Fibroblast of mammary gland (primary cell): ENCODE data around the gene C1orf21.

Experiments used
- DNase-seq: peaks from one replicate; pipeline ENCODE4 v3.0.0-alpha.2; 2010; ENCODE audit warnings: low read depth
- H3K4me3 ChIP-seq: 2 replicates; pipeline ENCODE4 v1.5.1; 2011; ENCODE audit warnings: low read depth, mild to moderate bottlenecking, low read length, moderate library complexity; ENCODE audit not compliant: control insufficient read depth
- CTCF ChIP-seq: conservative IDR thresholded peaks from 2 replicates; pipeline ENCODE4 v1.5.1; 2011; ENCODE audit warnings: low read depth, low read length, inconsistent platforms; ENCODE audit not compliant: control insufficient read depth, insufficient read depth

The C1orf21 gene

GRCh38 chr1:184624051-184624450, 237.2 kb downstream of the C1orf21 start:
- H3K4me3 ChIP-seq: no peak overlapping the region
- TF ChIP-seq CTCF: no peak
- no peak for DNase-seq

- DNase-seq: no peak
- no peak overlapping the region for H3K4me3 ChIP-seq
- TF ChIP-seq CTCF: no peak
These were observed 237.8 kb downstream of the C1orf21 start for GRCh38 chr1:184624626-184625025.

- H3K4me3 ChIP-seq: no peak overlapping the region
- TF ChIP-seq CTCF: no peak
- no peak for DNase-seq
These were observed 238.4 kb downstream of the C1orf21 start for GRCh38 chr1:184625271-184625670.

- no peak for TF ChIP-seq CTCF
- no peak for DNase-seq
- no peak overlapping the region for H3K4me3 ChIP-seq
These were observed 239.5 kb downstream of the C1orf21 start for GRCh38 chr1:184626076-184627006.

GRCh38 chr1:184627007-184627341, 240.1 kb downstream of the C1orf21 start:
- DNase-seq: no peak
- no peak overlapping the region for H3K4me3 ChIP-seq
- no peak for TF ChIP-seq CTCF

GRCh38 chr1:184629266-184629665, 242.4 kb downstream of the C1orf21 start:
- DNase-seq: peak; percentile 54
- no peak overlapping the region for H3K4me3 ChIP-seq
- no peak for TF ChIP-seq CTCF
